GM23338 (cell line): ENCODE results near the gene ENTPD1. TPM values are rescaled to one million over a fixed set of nuclear protein-coding genes. Genes with fewer than 3 reads are reported as not detected.

Source experiments
- ATAC-seq: fragments of 200-7000 bp; cut with Tn5 transposase; 3 replicates; pipeline ENCODE4 v1.9.1; 2020
- DNase-seq: peaks from one replicate; pipeline ENCODE4 v3.0.0-alpha.2; 2015; ENCODE audit warnings: low spot score
- H2AFZ ChIP-seq: fragments of 200-600 bp; sonication (generic); 2 replicates; pipeline ENCODE4 v1.8.0; 2016; ENCODE audit warnings: antibody characterized with exemption, mild to moderate bottlenecking, moderate library complexity
- H3F3A ChIP-seq: fragments of 200-600 bp; sonication (generic); replicated peaks from 2 replicates; pipeline ENCODE4 v1.8.0; 2017; ENCODE audit warnings: antibody characterized with exemption, mixed run types, low read depth
- H3K27ac ChIP-seq: fragments of 200-600 bp; sonication (generic); 2 replicates; pipeline ENCODE4 v1.6.1; 2016; ENCODE audit warnings: low read depth
- H3K27me3 ChIP-seq: fragments of 200-600 bp; sonication (generic); 2 replicates; pipeline ENCODE4 v1.8.0; 2016; ENCODE audit warnings: mild to moderate bottlenecking, mixed run types, moderate library complexity; ENCODE audit not compliant: insufficient read depth
- H3K36me3 ChIP-seq: fragments of 200-600 bp; sonication (generic); 2 replicates; pipeline ENCODE4 v1.8.0; 2016; ENCODE audit warnings: mild to moderate bottlenecking; ENCODE audit not compliant: insufficient read depth
- H3K4me1 ChIP-seq: fragments of 200-600 bp; sonication (generic); 2 replicates; pipeline ENCODE4 v1.8.0; 2016; ENCODE audit warnings: mild to moderate bottlenecking, moderate library complexity; ENCODE audit not compliant: insufficient read depth
- H3K4me2 ChIP-seq: fragments of 200-600 bp; sonication (generic); 2 replicates; pipeline ENCODE4 v1.7.1; 2017; ENCODE audit warnings: mixed run types
- H3K4me3 ChIP-seq: fragments of 200-600 bp; sonication (generic); 2 replicates; pipeline ENCODE4 v1.6.1; 2016; ENCODE audit warnings: mixed run types
- H3K79me2 ChIP-seq: fragments of 200-600 bp; sonication (generic); replicated peaks from 2 replicates; pipeline ENCODE4 v1.8.0; 2017; ENCODE audit warnings: mild to moderate bottlenecking; ENCODE audit not compliant: insufficient read depth
- H3K9me2 ChIP-seq: fragments of 200-600 bp; sonication (generic); 2 replicates; pipeline ENCODE4 v1.8.0; 2017; ENCODE audit not compliant: insufficient read depth
- H4K20me1 ChIP-seq: fragments of 200-600 bp; sonication (generic); replicated peaks from 2 replicates; pipeline ENCODE4 v1.8.0; 2017; ENCODE audit warnings: mild to moderate bottlenecking; ENCODE audit not compliant: insufficient read depth
- H3K27ac Mint-ChIP-seq: 2 replicates; pipeline ENCODE4 v1.8.0; 2020; ENCODE audit warnings: inconsistent platforms, mild to moderate bottlenecking, moderate library complexity, mixed read lengths
- H3K27me3 Mint-ChIP-seq: 3 replicates; pipeline ENCODE4 v1.8.0; 2022; ENCODE audit warnings: low read depth, mild to moderate bottlenecking, moderate library complexity, mixed read lengths, inconsistent platforms; ENCODE audit not compliant: insufficient read depth, poor library complexity
- H3K36me3 Mint-ChIP-seq: 3 replicates; pipeline ENCODE4 v1.8.0; 2021; ENCODE audit warnings: low read depth, mild to moderate bottlenecking, inconsistent platforms, moderate library complexity, mixed read lengths
- H3K4me1 Mint-ChIP-seq: 3 replicates; pipeline ENCODE4 v1.8.0; 2020; ENCODE audit warnings: mild to moderate bottlenecking, inconsistent platforms, mixed read lengths
- H3K4me3 Mint-ChIP-seq: 3 replicates; pipeline ENCODE4 v1.8.0; 2021; ENCODE audit warnings: moderate library complexity, mild to moderate bottlenecking, inconsistent platforms, mixed read lengths
- H3K9me3 Mint-ChIP-seq: 3 replicates; pipeline ENCODE4 v1.8.0; 2020; ENCODE audit warnings: moderate library complexity, mild to moderate bottlenecking, inconsistent platforms, mixed read lengths
- CREB1 ChIP-seq: fragments of 250-450 bp; sonication (Bioruptor Pico); IDR thresholded peaks from 2 replicates; pipeline ENCODE4 v1.5.0; 2020; ENCODE audit warnings: low read depth, mild to moderate bottlenecking, moderate library complexity
- EZH2 ChIP-seq: fragments of 200-600 bp; sonication (generic); IDR thresholded peaks from one replicate; pipeline ENCODE4 v1.8.0; 2017; ENCODE audit warnings: antibody characterized with exemption, mild to moderate bottlenecking, low read depth; ENCODE audit not compliant: unreplicated experiment
- EZH2phosphoT487 ChIP-seq: fragments of 200-600 bp; sonication (generic); IDR thresholded peaks from one replicate; pipeline ENCODE4 v1.8.1; 2018; ENCODE audit warnings: antibody characterized with exemption; ENCODE audit not compliant: unreplicated experiment
- JUNB ChIP-seq: IDR thresholded peaks from one replicate; pipeline ENCODE4 v1.6.1; 2016; ENCODE audit warnings: antibody characterized with exemption; ENCODE audit not compliant: unreplicated experiment
- NANOG ChIP-seq: IDR thresholded peaks from 2 replicates; pipeline ENCODE4 v1.6.1; 2016; ENCODE audit warnings: antibody characterized with exemption, borderline replicate concordance
- POLR2AphosphoS5 ChIP-seq: IDR thresholded peaks from 2 replicates; pipeline ENCODE4 v1.6.1; 2016; ENCODE audit warnings: antibody characterized with exemption, low read depth
- STAT1 ChIP-seq: IDR thresholded peaks from one replicate; pipeline ENCODE4 v1.6.1; 2016; ENCODE audit warnings: antibody characterized with exemption; ENCODE audit not compliant: unreplicated experiment
- ZNF114 ChIP-seq: fragments of 250-450 bp; sonication (Bioruptor Pico); IDR thresholded peaks from 2 replicates; pipeline ENCODE4 v1.5.0; 2020; ENCODE audit warnings: mild to moderate bottlenecking, moderate library complexity
- ZNF331 ChIP-seq: fragments of 250-450 bp; sonication (Bioruptor Pico); IDR thresholded peaks from 2 replicates; pipeline ENCODE4 v1.5.0; 2020; ENCODE audit warnings: low read depth, mild to moderate bottlenecking, moderate library complexity
- polyA plus RNA-seq: library from polyadenylated mRNA; unstranded; fragments of >200 nt; fragmentation: Nextera tagmentation; extraction: Ambion mirVana; gene quantifications from 2 replicates; pipeline ENCODE4 v1.2.1, GENCODE V29; 2016
- total RNA-seq: library from RNA; depleted of rRNA; stranded (reverse); fragments of >200 nt; shearing (Covaris generic); gene quantifications from 2 replicates; pipeline ENCODE4 v1.2.3, GENCODE V29; 2014
- TF ChIP-seq, protein P1 (sequence below): IDR thresholded peaks from one replicate; pipeline ENCODE4 v1.6.1; 2018; ENCODE audit warnings: antibody characterized with exemption; ENCODE audit not compliant: unreplicated experiment
- TF ChIP-seq, protein P2 (sequence below): IDR thresholded peaks from 2 replicates; pipeline ENCODE4 v1.6.1; 2016; ENCODE audit warnings: antibody characterized with exemption
- TF ChIP-seq, protein P3 (sequence below), 2 experiments: fragments of 200-600 bp in 1 of 2; sonication (generic) in 1 of 2; conservative IDR thresholded peaks; 2 replicates each; pipeline versions ENCODE4 v1.5.1 to v1.6.1; 2016 to 2017; ENCODE audit warnings: antibody characterized with exemption in 2 of 2, low read depth in 2 of 2, mild to moderate bottlenecking in 2 of 2, moderate library complexity in 1 of 2
- TF ChIP-seq, protein P4 (sequence below): fragments of 250-450 bp; sonication (Bioruptor Pico); IDR thresholded peaks from 2 replicates; pipeline ENCODE4 v1.5.0; 2020; ENCODE audit warnings: mild to moderate bottlenecking, moderate library complexity

Gene ENTPD1
- total and polyA plus RNA-seq, 2 experiments from 2014 or later: 2.3 to 3.6 TPM

DNA sequence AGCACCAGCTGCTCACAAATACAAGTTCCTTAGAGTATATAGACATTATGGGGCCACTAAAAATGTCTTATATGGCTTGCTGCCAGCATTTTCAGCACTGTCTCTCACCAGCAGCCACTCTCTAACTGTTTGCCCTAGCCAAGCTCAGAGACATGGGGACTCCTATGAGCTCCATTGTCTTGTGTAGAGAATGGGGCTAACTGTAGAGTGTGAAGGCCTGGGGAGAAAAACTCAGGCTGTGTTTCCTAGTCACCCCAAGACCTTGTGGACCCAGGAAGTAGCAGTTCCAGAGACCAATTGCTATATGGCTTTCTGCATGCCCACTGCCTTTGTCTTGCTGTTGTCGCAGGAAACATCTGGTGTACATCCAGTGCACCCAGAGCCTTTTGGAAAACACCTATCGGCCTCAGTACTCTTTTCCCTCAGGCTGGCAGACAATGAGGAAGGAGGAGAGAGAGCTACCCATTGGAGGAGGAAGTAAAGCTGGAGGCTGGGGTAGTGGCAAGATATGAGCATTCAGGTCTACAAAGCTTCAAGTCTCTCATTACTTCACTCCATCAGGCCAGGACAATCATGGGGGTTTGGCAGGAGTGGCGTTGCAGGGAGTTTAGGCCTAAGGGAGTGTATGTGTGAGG lies 28.4 kb downstream of the ENTPD1 start:
- Histone ChIP-seq H3K9me2 (no peaks in the 10 kb centered on the region), H3K79me2 (no peaks in the 10 kb centered on the region), H3K4me2 (no peak overlapping the region), H3K27me3 (no peaks in the 10 kb centered on the region), H3K4me3 (no peak overlapping the region), H3K36me3 (no peaks in the 10 kb centered on the region), H2AFZ (no peak overlapping the region), H3F3A (no peaks in the 10 kb centered on the region), H3K27ac (no peak overlapping the region), H3K4me1 (no peaks in the 10 kb centered on the region; the same call in 1 of the 2 replicates), H4K20me1 (no peaks in the 10 kb centered on the region)
- Mint-ChIP-seq H3K27me3 (no peaks in the 10 kb centered on the region), H3K27ac (no peak overlapping the region), H3K9me3 (no peaks in the 10 kb centered on the region), H3K4me1 (no peaks in the 10 kb centered on the region), H3K4me3 (no peak overlapping the region), H3K36me3 (no peaks in the 10 kb centered on the region)
- ATAC-seq (no peak), DNase-seq (no peak)
- TF ChIP-seq POLR2AphosphoS5: no peak
- TF ChIP-seq, protein P1, sequence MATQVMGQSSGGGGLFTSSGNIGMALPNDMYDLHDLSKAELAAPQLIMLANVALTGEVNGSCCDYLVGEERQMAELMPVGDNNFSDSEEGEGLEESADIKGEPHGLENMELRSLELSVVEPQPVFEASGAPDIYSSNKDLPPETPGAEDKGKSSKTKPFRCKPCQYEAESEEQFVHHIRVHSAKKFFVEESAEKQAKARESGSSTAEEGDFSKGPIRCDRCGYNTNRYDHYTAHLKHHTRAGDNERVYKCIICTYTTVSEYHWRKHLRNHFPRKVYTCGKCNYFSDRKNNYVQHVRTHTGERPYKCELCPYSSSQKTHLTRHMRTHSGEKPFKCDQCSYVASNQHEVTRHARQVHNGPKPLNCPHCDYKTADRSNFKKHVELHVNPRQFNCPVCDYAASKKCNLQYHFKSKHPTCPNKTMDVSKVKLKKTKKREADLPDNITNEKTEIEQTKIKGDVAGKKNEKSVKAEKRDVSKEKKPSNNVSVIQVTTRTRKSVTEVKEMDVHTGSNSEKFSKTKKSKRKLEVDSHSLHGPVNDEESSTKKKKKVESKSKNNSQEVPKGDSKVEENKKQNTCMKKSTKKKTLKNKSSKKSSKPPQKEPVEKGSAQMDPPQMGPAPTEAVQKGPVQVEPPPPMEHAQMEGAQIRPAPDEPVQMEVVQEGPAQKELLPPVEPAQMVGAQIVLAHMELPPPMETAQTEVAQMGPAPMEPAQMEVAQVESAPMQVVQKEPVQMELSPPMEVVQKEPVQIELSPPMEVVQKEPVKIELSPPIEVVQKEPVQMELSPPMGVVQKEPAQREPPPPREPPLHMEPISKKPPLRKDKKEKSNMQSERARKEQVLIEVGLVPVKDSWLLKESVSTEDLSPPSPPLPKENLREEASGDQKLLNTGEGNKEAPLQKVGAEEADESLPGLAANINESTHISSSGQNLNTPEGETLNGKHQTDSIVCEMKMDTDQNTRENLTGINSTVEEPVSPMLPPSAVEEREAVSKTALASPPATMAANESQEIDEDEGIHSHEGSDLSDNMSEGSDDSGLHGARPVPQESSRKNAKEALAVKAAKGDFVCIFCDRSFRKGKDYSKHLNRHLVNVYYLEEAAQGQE: no peak
- no peak for TF ChIP-seq ZNF114 (CRISPR knock-in tag)
- no peak for TF ChIP-seq ZNF331 (CRISPR knock-in tag)
- no peak for TF ChIP-seq EZH2phosphoT487
- TF ChIP-seq, protein P2, sequence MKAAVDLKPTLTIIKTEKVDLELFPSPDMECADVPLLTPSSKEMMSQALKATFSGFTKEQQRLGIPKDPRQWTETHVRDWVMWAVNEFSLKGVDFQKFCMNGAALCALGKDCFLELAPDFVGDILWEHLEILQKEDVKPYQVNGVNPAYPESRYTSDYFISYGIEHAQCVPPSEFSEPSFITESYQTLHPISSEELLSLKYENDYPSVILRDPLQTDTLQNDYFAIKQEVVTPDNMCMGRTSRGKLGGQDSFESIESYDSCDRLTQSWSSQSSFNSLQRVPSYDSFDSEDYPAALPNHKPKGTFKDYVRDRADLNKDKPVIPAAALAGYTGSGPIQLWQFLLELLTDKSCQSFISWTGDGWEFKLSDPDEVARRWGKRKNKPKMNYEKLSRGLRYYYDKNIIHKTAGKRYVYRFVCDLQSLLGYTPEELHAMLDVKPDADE: no peak
- TF ChIP-seq, protein P3, sequence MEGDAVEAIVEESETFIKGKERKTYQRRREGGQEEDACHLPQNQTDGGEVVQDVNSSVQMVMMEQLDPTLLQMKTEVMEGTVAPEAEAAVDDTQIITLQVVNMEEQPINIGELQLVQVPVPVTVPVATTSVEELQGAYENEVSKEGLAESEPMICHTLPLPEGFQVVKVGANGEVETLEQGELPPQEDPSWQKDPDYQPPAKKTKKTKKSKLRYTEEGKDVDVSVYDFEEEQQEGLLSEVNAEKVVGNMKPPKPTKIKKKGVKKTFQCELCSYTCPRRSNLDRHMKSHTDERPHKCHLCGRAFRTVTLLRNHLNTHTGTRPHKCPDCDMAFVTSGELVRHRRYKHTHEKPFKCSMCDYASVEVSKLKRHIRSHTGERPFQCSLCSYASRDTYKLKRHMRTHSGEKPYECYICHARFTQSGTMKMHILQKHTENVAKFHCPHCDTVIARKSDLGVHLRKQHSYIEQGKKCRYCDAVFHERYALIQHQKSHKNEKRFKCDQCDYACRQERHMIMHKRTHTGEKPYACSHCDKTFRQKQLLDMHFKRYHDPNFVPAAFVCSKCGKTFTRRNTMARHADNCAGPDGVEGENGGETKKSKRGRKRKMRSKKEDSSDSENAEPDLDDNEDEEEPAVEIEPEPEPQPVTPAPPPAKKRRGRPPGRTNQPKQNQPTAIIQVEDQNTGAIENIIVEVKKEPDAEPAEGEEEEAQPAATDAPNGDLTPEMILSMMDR (conservative IDR thresholded peaks at IDR 0.05; ENCODE audit: low read depth in 2 of 2): no peak
- no peak for TF ChIP-seq EZH2
- no peak for TF ChIP-seq NANOG
- TF ChIP-seq, protein P4, sequence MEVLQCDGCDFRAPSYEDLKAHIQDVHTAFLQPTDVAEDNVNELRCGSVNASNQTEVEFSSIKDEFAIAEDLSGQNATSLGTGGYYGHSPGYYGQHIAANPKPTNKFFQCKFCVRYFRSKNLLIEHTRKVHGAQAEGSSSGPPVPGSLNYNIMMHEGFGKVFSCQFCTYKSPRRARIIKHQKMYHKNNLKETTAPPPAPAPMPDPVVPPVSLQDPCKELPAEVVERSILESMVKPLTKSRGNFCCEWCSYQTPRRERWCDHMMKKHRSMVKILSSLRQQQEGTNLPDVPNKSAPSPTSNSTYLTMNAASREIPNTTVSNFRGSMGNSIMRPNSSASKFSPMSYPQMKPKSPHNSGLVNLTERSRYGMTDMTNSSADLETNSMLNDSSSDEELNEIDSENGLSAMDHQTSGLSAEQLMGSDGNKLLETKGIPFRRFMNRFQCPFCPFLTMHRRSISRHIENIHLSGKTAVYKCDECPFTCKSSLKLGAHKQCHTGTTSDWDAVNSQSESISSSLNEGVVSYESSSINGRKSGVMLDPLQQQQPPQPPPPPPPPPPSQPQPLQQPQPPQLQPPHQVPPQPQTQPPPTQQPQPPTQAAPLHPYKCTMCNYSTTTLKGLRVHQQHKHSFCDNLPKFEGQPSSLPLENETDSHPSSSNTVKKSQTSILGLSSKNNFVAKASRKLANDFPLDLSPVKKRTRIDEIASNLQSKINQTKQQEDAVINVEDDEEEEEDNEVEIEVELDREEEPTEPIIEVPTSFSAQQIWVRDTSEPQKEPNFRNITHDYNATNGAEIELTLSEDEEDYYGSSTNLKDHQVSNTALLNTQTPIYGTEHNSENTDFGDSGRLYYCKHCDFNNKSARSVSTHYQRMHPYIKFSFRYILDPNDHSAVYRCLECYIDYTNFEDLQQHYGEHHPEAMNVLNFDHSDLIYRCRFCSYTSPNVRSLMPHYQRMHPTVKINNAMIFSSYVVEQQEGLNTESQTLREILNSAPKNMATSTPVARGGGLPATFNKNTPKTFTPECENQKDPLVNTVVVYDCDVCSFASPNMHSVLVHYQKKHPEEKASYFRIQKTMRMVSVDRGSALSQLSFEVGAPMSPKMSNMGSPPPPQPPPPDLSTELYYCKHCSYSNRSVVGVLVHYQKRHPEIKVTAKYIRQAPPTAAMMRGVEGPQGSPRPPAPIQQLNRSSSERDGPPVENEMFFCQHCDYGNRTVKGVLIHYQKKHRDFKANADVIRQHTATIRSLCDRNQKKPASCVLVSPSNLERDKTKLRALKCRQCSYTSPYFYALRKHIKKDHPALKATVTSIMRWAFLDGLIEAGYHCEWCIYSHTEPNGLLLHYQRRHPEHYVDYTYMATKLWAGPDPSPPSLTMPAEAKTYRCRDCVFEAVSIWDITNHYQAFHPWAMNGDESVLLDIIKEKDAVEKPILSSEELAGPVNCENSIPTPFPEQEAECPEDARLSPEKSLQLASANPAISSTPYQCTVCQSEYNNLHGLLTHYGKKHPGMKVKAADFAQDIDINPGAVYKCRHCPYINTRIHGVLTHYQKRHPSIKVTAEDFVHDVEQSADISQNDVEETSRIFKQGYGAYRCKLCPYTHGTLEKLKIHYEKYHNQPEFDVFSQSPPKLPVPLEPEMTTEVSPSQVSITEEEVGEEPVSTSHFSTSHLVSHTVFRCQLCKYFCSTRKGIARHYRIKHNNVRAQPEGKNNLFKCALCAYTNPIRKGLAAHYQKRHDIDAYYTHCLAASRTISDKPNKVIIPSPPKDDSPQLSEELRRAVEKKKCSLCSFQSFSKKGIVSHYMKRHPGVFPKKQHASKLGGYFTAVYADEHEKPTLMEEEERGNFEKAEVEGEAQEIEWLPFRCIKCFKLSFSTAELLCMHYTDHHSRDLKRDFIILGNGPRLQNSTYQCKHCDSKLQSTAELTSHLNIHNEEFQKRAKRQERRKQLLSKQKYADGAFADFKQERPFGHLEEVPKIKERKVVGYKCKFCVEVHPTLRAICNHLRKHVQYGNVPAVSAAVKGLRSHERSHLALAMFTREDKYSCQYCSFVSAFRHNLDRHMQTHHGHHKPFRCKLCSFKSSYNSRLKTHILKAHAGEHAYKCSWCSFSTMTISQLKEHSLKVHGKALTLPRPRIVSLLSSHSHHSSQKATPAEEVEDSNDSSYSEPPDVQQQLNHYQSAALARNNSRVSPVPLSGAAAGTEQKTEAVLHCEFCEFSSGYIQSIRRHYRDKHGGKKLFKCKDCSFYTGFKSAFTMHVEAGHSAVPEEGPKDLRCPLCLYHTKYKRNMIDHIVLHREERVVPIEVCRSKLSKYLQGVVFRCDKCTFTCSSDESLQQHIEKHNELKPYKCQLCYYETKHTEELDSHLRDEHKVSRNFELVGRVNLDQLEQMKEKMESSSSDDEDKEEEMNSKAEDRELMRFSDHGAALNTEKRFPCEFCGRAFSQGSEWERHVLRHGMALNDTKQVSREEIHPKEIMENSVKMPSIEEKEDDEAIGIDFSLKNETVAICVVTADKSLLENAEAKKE (CRISPR knock-in tag): no peak
- no peak for TF ChIP-seq STAT1
- no peak for TF ChIP-seq JUNB
- TF ChIP-seq CREB1 (CRISPR knock-in tag): no peak
